GM21367 (cell line): Measurements from ENCODE around the gene RAD23B.

Source experiments
- ATAC-seq: cut with Tn5 transposase; IDR thresholded peaks from one replicate; pipeline ENCODE4 v1.9.1; 2021; ENCODE audit not compliant: unreplicated experiment

The RAD23B gene

GRCh38 chr9:107268560-107268959 is 14.5 kb upstream of the RAD23B start:
- no peak for ATAC-seq

- ATAC-seq = no peak
These were observed 13.8 kb upstream of the RAD23B start for GRCh38 chr9:107269254-107269653.

- ATAC-seq = no peak
These were observed 13.4 kb upstream of the RAD23B start for GRCh38 chr9:107269681-107270080.

GRCh38 chr9:107270082-107270481 is 13.0 kb upstream of the RAD23B start:
- ATAC-seq = no peak

- no peak for ATAC-seq
These were observed 12.5 kb upstream of the RAD23B start for GRCh38 chr9:107270580-107270979.

GRCh38 chr9:107273634-107274033 is 9.4 kb upstream of the RAD23B start:
- no peak for ATAC-seq

- peak; percentile 71 for ATAC-seq
These were observed 9.0 kb upstream of the RAD23B start for GRCh38 chr9:107274096-107274495.

- no peak for ATAC-seq
These were observed 8.1 kb upstream of the RAD23B start for GRCh38 chr9:107274953-107275422.

GRCh38 chr9:107275530-107275929 is 7.5 kb upstream of the RAD23B start:
- ATAC-seq = no peak

GRCh38 chr9:107276966-107277710 is 5.9 kb upstream of the RAD23B start:
- no peak for ATAC-seq

GRCh38 chr9:107277801-107278200 is 5.3 kb upstream of the RAD23B start:
- ATAC-seq = no peak

- no peak for ATAC-seq
These were observed 4.0 kb upstream of the RAD23B start for GRCh38 chr9:107279086-107279485.

GRCh38 chr9:107280543-107280942 is 2.5 kb upstream of the RAD23B start:
- ATAC-seq = no peak

- ATAC-seq = no peak
These were observed 1.9 kb upstream of the RAD23B start for GRCh38 chr9:107281184-107281583.

GRCh38 chr9:107281922-107282667 is 984 bp upstream of the RAD23B start:
- ATAC-seq = peak; percentile 1

- peak; percentile 40 for ATAC-seq
These were observed 841 bp downstream of the RAD23B start for GRCh38 chr9:107283623-107284616.

- ATAC-seq = no peak
These were observed 1.6 kb downstream of the RAD23B start for GRCh38 chr9:107284636-107285035.

- no peak for ATAC-seq
These were observed 2.2 kb downstream of the RAD23B start for GRCh38 chr9:107285286-107285685.

GRCh38 chr9:107286057-107286456 is 3.0 kb downstream of the RAD23B start:
- ATAC-seq = no peak

GRCh38 chr9:107288701-107289100 is 5.6 kb downstream of the RAD23B start:
- no peak for ATAC-seq

- ATAC-seq = no peak
These were observed 7.5 kb downstream of the RAD23B start for GRCh38 chr9:107290619-107291018.
